A204.1 (cell line): ENCODE results near the gene ANO5.
"Not testable (repeated sequence)": the region's sequence is repeated elsewhere in the genome, so short reads cannot be mapped to it uniquely, and the experiment has no call there.

Experiments used
- FAIRE-seq: peaks from 2 replicates; lab custom pipeline; 2012; peaks lifted over from hg19 to GRCh38; lab: Jason Lieb, UNC

Gene ANO5

DNA sequence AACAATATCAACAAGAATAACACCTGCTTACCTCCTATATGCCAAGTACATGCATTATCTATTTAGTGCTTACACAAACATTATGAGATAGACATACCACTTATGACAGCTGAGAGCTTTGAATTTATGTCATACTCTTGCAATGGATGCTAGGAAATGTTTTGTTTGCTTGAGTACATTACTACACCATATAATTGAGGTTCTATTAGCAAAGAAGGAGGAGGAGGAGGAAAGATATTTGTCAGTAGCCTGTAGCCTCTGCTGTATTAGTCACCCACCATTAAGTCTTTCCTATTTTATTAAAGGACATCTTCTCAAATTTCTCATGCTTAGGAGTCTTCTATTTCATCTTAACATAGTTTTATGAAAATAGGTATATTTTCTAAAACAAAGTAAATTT lies 6.4 kb downstream of the ANO5 start:
- no peak for FAIRE-seq

- no peak for FAIRE-seq
Observed at GRCh38 chr11:22203281-22203680, 10.4 kb downstream of the ANO5 start.

- no peak for FAIRE-seq
Observed at GRCh38 chr11:22207162-22207561, 14.3 kb downstream of the ANO5 start.

DNA sequence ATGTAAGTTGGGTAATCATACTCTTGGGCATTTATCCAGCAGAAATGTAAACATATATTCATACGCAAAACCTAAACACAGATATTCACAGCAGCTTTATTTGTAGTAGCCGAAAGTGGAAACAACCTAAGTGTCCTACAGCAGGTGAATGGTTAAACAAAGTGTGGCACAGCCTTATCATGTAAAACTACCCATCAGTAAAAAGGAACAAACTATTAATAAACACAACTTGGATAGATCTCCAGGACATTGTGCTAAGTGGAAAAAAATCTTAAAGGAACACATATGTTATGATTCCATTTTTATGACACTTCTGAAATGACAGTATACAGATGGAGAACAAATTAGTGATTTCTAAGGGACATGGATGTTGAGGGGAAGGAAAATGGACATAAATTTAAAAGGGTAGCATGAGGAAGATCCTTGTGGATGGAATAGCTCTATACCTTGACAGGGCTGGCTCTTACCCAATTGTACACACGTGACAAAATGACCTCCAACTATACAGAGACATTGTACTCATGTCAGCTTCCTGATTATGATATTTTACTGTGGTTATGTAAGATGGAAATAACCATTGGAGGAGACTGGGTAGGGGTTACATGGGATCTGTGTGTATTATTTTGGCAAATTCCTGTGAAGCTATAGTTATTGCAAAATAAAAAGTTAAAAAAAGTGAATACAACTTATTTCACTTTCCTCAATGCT lies 15.4 kb downstream of the ANO5 start:
- no peak for FAIRE-seq

GRCh38 chr11:22216940-22217339 lies 24.1 kb downstream of the ANO5 start:
- FAIRE-seq, result no peak

DNA sequence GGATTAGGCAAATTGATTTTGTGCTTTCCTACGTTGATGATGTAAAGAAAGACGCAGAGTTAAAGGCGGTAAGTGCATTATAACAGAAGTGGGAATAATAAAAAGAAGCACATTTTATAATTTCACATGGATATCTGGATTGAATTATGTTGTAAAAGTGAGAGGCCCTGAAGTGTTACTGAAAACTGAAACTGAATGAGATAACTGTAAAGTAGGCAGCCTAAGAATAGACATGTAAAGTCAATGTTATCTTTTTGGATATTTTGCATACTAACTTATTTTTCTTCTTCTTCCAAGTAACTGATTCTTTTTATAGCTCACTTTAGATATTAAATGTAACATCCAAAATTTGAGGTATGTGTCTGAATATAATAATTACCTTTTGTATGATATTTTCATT lies 28.3 kb downstream of the ANO5 start:
- no peak for FAIRE-seq

- FAIRE-seq, result no peak
Observed at GRCh38 chr11:22225190-22225589, 32.3 kb downstream of the ANO5 start.

GRCh38 chr11:22234743-22235142 lies 41.9 kb downstream of the ANO5 start:
- no peak for FAIRE-seq

DNA sequence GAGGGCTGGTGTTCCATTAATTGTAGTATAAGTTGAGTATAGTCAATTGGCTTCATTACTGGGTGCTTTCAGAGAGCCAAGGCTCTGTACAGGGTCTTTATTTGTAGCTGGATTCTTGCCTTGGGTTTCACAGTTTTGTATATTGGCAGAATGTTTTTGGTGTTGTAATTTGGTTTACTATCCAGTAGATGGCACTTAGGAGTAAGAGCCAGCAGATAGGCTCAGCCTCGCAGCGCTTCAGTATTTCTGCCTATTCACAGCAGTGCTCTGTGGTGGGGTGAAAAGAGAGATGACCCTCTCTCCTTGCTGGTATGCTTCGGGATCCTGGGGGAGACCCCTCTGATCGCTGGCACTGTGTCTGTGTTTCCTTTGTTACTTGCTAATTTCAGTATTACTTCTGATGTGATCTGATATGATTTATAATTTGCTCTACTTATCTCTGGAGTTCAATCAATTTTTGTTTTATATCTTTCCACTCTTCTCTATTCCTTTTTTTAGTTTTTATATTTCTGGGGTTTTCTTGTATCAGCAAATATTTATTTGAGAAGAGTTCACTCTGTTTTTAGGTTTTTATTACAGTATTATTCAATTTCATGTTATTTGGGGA lies 52.2 kb downstream of the ANO5 start:
- FAIRE-seq, result no peak

- no peak for FAIRE-seq
Observed at GRCh38 chr11:22246992-22247391, 54.1 kb downstream of the ANO5 start.

- FAIRE-seq, result no peak
Observed at GRCh38 chr11:22249871-22250270, 57.0 kb downstream of the ANO5 start.

DNA sequence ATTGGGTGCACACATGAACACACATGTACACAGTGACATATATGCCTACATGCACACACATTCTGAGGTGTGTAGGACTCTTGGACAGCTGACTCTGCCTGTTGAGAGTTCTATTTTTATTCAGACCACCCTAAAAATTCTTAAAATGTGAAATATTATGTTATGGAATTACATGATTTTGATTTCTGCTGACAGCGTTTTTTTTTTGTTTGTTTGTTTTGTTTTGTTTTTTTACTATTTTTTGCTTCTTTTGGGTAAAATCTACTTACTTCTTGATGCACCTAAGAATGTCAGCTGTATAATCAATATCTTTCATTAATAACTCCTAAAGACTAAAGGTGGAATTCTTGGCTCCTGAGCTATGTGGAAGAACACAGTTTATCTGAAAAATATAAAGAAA lies 64.0 kb downstream of the ANO5 start:
- no peak for FAIRE-seq

DNA sequence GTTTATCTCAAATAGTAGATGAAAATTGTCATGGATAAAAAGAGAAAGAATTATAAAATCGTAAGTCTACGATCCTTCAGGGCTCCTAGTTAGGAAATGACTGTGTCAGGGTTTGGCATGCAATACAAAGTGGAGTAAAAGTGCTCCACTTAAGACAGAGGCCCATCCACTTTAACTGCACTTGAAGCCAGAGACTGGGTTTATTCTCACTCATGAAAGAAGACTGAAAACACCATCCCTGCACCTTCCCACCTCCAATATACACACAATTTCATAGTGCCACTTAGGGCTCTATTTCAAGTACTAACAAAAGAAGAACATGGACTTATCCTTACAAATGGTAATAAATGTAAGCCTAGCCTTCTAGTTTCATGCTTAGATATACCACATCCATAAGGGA lies 70.7 kb downstream of the ANO5 start:
- no peak for FAIRE-seq

DNA sequence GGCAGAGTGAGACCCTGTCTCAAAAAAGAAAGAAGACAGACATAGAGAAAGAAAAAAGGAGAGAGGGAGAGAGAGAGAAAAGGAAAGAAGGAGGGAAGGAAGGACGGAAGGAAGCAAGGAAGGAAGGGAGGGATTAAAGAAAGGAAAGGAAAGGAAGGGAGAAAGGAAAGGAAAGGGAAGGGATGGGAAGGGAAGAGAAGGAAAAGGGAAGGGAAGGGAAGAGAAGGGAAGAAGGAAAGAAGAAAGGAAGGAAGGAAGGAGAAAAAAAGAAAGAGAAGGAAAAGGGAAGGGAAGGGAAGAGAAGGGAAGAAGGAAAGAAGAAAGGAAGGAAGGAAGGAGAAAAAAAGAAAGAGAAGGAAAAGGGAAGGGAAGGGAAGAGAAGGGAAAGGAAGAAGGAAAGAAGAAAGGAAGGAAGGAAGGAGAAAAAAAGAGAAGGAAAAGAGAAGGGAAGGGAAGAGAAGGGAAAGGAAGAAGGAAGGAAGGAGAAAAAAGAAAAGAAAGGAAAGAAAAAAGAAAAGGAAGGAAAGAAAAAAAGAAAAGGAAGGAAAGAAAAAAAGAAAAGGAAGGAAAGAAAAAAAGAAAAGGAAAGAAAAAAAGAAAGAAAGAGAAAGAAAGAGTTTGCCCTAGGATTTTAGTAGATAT lies 76.2 kb downstream of the ANO5 start:
- not testable (repeated sequence) for FAIRE-seq

DNA sequence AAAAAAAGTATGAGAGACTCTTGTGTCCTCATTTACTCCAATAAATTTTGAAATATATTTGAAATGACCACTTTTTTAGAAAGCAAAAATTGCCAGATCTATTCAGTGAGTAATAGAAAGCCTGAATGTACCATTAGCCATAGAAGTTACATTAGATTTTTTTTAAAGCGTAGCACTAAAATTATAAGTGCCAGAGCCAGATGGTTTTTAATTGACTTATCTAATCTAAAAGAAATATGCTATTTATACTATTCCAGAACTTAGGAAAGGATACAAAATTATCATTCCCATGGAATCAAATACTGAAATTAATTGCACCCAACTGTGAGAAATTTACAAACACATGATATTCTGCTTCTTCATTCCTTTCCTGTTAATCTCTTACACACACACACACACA lies 80.9 kb downstream of the ANO5 start:
- no peak for FAIRE-seq

- no peak for FAIRE-seq
Observed at GRCh38 chr11:22275600-22275999, 82.7 kb downstream of the ANO5 start.

DNA sequence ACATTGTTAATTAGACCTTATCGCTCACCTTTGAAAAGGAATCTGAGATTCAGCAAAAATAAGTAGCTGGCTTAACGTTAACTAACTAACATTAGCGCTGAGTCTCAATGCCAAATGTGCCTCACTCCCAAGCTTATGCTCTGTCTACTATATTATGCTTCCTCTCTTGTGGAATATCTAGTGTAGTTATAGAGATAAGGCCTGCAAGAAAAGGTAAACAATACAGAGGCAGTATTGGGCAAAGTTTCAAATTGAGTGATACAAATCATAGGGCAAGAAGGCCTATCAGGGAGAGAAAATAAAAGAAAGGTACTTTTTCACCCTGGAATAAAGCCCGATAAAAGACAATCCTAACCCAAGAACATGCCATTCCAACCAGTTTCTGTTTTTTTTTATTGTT lies 83.7 kb downstream of the ANO5 start:
- FAIRE-seq, result no peak

- not testable (repeated sequence) for FAIRE-seq
Observed at GRCh38 chr11:22284991-22285390, 92.1 kb downstream of the ANO5 start.

DNA sequence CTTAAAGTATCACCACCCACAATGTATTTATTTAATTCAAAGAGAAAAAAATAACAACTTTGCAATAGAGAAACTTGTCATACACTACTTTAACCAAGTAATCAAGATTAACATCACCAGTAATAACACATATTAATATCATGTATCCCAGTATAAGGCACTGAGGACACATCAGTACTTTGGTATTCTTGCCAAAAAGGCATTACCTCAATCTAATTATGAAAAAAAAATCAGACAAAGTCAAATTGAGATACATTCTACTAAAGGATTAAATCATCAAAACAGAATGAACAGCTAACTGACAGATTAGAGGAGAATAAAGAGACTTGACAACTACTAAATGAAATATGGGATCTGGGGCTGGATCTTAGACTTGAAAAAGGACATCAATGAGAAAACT lies 109.5 kb downstream of the ANO5 start:
- no peak for FAIRE-seq

GRCh38 chr11:22304337-22304961 lies 111.6 kb downstream of the ANO5 start:
- peak; percentile 97 for FAIRE-seq

- FAIRE-seq, result no peak
Observed at GRCh38 chr11:22317656-22318055, 124.8 kb downstream of the ANO5 start.

GRCh38 chr11:22331771-22332170 lies 138.9 kb downstream of the ANO5 start:
- FAIRE-seq, result peak; percentile 29
